Testis (tissue), 2 donors: Measurements from ENCODE around the gene TMEM97.

Experiments
- CTCF ChIP-seq, 3 experiments: fragments of 450-650 bp in 2 of 3; fragments of 200-600 bp in 1 of 3; sonication (generic) in 1 of 3; IDR thresholded peaks; one replicate each; pipeline ENCODE4 v1.5.1; 2016 to 2019; ENCODE audit warnings: antibody characterized with exemption in 3 of 3, mild to moderate bottlenecking in 2 of 3, moderate library complexity in 1 of 3
- POLR2A ChIP-seq: fragments of 450-650 bp; IDR thresholded peaks from one replicate; pipeline ENCODE4 v1.6.1; 2017; ENCODE audit warnings: antibody characterized with exemption, mild to moderate bottlenecking, moderate library complexity

GRCh38 chr17:28319598-28319935, 567 bp downstream of the TMEM97 start:
- no peak for TF ChIP-seq CTCF (IDR thresholded peaks at IDR 0.05)
- no peak for TF ChIP-seq POLR2A
